Stomach (tissue), 9 donors: ENCODE measurements around the gene EPS8L3. TPM values are rescaled to one million over a fixed set of nuclear protein-coding genes. Genes with fewer than 3 reads are reported as not detected.

Source experiments
- DNase-seq, 2 donors: peaks; one replicate each; pipeline versions ENCODE4 v3.0.0 to v3.0.0-alpha.2; 2013 to 2019
- H3K27ac ChIP-seq, 5 donors: fragments of 200-600 bp in 4 of 5; sonication (generic) in 4 of 5; one replicate each; pipeline ENCODE4 v1.5.1; 2013 to 2019; ENCODE audit warnings: mild to moderate bottlenecking in 1 of 5, moderate library complexity in 1 of 5
- H3K27me3 ChIP-seq, 3 donors: fragments of 200-600 bp; sonication (generic); one replicate each; pipeline ENCODE4 v1.5.1; 2017 to 2019; ENCODE audit warnings: mixed run types in 1 of 3
- H3K36me3 ChIP-seq, 4 donors: fragments of 200-600 bp; sonication (generic); 1 replicate in 3 of 4; 2 replicates in 1 of 4; pipeline ENCODE4 v1.5.1; 2016 to 2019
- H3K4me1 ChIP-seq, 4 donors: fragments of 200-600 bp; sonication (generic); one replicate each; pipeline ENCODE4 v1.5.1; 2016 to 2019
- H3K4me3 ChIP-seq, 4 donors: fragments of 200-600 bp; sonication (generic) in 3 of 4; one replicate each; pipeline ENCODE4 v1.5.1; 2016 to 2019; ENCODE audit warnings: mild to moderate bottlenecking in 1 of 4
- H3K9me3 ChIP-seq, 4 donors: fragments of 200-600 bp; sonication (generic); one replicate each; pipeline ENCODE4 v1.5.1; 2016 to 2019
- CTCF ChIP-seq, 7 experiments: fragments of 450-650 bp in 4 of 7; fragments of 200-600 bp in 3 of 7; sonication (generic) in 3 of 7; IDR thresholded peaks; one replicate each; pipeline ENCODE4 v1.5.1; 2016 to 2019; ENCODE audit warnings: antibody characterized with exemption in 7 of 7, control low read depth in 2 of 7, mild to moderate bottlenecking in 1 of 7
- EP300 ChIP-seq: sonication (generic); formaldehyde crosslinking; IDR thresholded peaks from one replicate; pipeline ENCODE4 v1.6.1; 2017; ENCODE audit warnings: antibody characterized with exemption
- POLR2A ChIP-seq, 4 donors: fragments of 450-650 bp; IDR thresholded peaks; one replicate each; pipeline ENCODE4 v1.6.1; 2016; ENCODE audit warnings: antibody characterized with exemption in 4 of 4, control low read depth in 2 of 4, mild to moderate bottlenecking in 1 of 4, moderate library complexity in 1 of 4
- POLR2AphosphoS5 ChIP-seq, 3 donors: sonication (generic); formaldehyde crosslinking; IDR thresholded peaks; one replicate each; pipeline ENCODE4 v1.6.1; 2016; ENCODE audit warnings: antibody characterized with exemption in 3 of 3
- WGBS, 5 donors: extraction: QIAGEN DNeasy Blood & Tissue Kit in 3 of 5; methylation state at CpG; one replicate each; pipeline versions ENCODE4 v1.1.5 to v1.1.7; 2013 to 2018; 5-methylcytosine and 5-hydroxymethylcytosine counted together
- intact Hi-C: fragments of 100-400 bp; cut with DNase I; formaldehyde crosslinking; loops from one replicate; pipeline ENCODE4 v1.15.1; 2023; ENCODE audit warnings: low total_unique reads
- polyA plus RNA-seq, 3 donors: library from polyadenylated mRNA; stranded (reverse); fragments of 200-250 nt; gene quantifications; one replicate each; pipeline ENCODE4 v1.2.3, GENCODE V29; 2013
- total RNA-seq, 5 donors: library from RNA; depleted of rRNA; stranded (reverse); fragments of >200 nt; gene quantifications; one replicate each; pipeline versions ENCODE4 v1.1.0 to v1.2.3, GENCODE V29; 2014 to 2016
- donor health status: healthy with polysubstance abuse.
- donor health status: Bipolar disorder and iron deficiency.
- donor health status: healthy.

The EPS8L3 gene
- total and polyA plus RNA-seq, 8 donors: 9.5 to 299 (median 34.3) TPM

- peaks cover 23 to 55% (median 44%) of the 10 kb centered on the region in 4 donors for H3K4me1 ChIP-seq
- no peaks in the 10 kb centered on the region for H3K9me3 ChIP-seq
- H3K4me3 ChIP-seq: no peak overlapping the region
- intact Hi-C loops: no loop called here
- TF ChIP-seq POLR2AphosphoS5 (IDR thresholded peaks at IDR 0.05) (no peak), POLR2A (IDR thresholded peaks at IDR 0.05) (no peak), EP300 (no peak), CTCF (IDR thresholded peaks at IDR 0.05) (no peak)
- H3K27ac ChIP-seq: peak overlapping the region; percentile 1 to 77 (median 64)
- DNase-seq: no peak
- WGBS, 5 donors: 70 to 90% (median 81%) methylated on average over 4 of the region's 4 CpGs
- no peaks in the 10 kb centered on the region for H3K36me3 ChIP-seq
- no peaks in the 10 kb centered on the region for H3K27me3 ChIP-seq
Observed at GRCh38 chr1:109782927-109783326, 19.2 kb upstream of the EPS8L3 start.

- WGBS, 5 donors: 46 to 78% (median 52%) methylated on average over 1 of the region's 1 CpG
- Histone ChIP-seq H3K4me3 (no peak overlapping the region), H3K36me3 (no peaks in the 10 kb centered on the region), H3K9me3 (no peaks in the 10 kb centered on the region), H3K4me1 (peaks cover 24 to 54% (median 43%) of the 10 kb centered on the region in 4 donors), H3K27ac (peak overlapping the region in 4 of 5 donors; percentile 41 to 77 (median 66)), H3K27me3 (no peaks in the 10 kb centered on the region)
- intact Hi-C loops: no loop called here
- DNase-seq: peak in 1 of 2 donors; percentile 65
- no peak for TF ChIP-seq POLR2A (IDR thresholded peaks at IDR 0.05)
- TF ChIP-seq CTCF (IDR thresholded peaks at IDR 0.05): no peak
- no peak for TF ChIP-seq POLR2AphosphoS5 (IDR thresholded peaks at IDR 0.05)
- no peak for TF ChIP-seq EP300
Observed at GRCh38 chr1:109782514-109782913, 18.8 kb upstream of the EPS8L3 start.

DNA sequence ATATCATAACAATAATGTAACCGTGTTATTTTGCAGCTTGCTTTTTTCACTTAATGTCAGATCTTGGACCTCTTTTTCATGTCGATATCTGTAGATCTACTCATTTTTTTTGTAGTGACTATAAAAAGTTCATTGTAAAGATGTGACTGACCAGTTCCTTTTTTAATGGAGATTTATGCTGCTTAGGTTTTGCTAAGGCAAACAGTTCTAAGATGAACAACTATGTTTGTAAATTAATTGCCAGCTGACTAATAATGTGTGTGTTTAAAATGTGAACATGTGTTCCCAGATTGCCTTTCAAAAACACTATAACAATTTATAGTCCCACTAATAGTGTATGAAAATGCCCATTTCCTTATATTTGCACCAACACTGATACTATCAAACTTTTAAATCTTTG is 18.1 kb upstream of the EPS8L3 start:
- H3K9me3 ChIP-seq: no peaks in the 10 kb centered on the region
- intact Hi-C loops: no loop called here
- H3K36me3 ChIP-seq: no peaks in the 10 kb centered on the region
- H3K4me1 ChIP-seq: peaks cover 24 to 56% (median 44%) of the 10 kb centered on the region in 4 donors
- no peaks in the 10 kb centered on the region for H3K27me3 ChIP-seq
- H3K27ac ChIP-seq: peak overlapping the region in 2 of 5 donors; percentile 68 to 77
- no peak overlapping the region for H3K4me3 ChIP-seq
- 61 to 79% (median 74%) methylated on average over 2 of the region's 2 CpGs for WGBS, 5 donors
- DNase-seq: no peak
- TF ChIP-seq POLR2A (IDR thresholded peaks at IDR 0.05) (no peak), EP300 (no peak), POLR2AphosphoS5 (IDR thresholded peaks at IDR 0.05) (no peak), CTCF (IDR thresholded peaks at IDR 0.05) (no peak)

DNA sequence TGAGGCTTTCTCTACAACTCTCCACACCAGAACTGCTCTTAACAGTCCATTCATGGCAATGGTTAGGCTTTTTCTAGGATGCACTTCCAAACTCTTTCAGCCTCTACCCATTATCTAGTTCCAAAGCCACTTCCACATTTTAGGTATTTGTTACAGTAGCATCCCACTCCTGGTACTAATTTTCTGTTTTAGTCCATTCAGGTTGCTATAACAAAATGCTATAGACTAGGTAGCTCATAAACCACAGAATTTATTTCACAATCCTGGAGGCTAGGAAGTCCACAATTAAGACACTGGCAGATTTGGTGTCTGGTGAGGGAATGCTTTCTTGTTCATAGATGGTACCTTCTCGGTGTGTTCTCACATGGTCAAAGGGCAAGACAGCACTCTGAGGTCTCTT is 17.3 kb upstream of the EPS8L3 start:
- TF ChIP-seq CTCF (IDR thresholded peaks at IDR 0.05): no peak
- no peak for TF ChIP-seq POLR2AphosphoS5 (IDR thresholded peaks at IDR 0.05)
- TF ChIP-seq POLR2A (IDR thresholded peaks at IDR 0.05): no peak
- TF ChIP-seq EP300: no peak
- Histone ChIP-seq H3K9me3 (no peaks in the 10 kb centered on the region), H3K4me3 (no peak overlapping the region), H3K4me1 (peaks cover 20 to 52% (median 38%) of the 10 kb centered on the region in 4 donors), H3K36me3 (no peaks in the 10 kb centered on the region), H3K27ac (no peak overlapping the region), H3K27me3 (no peaks in the 10 kb centered on the region)
- 95 to 100% (median 100%) methylated on average over 1 of the region's 1 CpG for WGBS, 5 donors
- DNase-seq: no peak
- intact Hi-C loops: no loop called here
